Psoas muscle (tissue), 8 donors: Measurements from ENCODE around the gene GABBR2. TPM values are rescaled to one million over a fixed set of nuclear protein-coding genes. Genes with fewer than 3 reads are reported as not detected.

Experiments
- ATAC-seq, 4 donors: fragments of 200-7000 bp; cut with Tn5 transposase; one replicate each; pipeline ENCODE4 v1.9.1; 2020; ENCODE audit warnings: moderate library complexity in 3 of 4, mild to moderate bottlenecking in 2 of 4
- DNase-seq, 2 donors: peaks; one replicate each; pipeline ENCODE4 v3.0.0-alpha.2; 2020
- H3K27ac ChIP-seq: fragments of 200-600 bp; one replicate; pipeline ENCODE4 v1.8.0; 2022
- H3K27me3 ChIP-seq, 3 donors: fragments of 200-600 bp in 1 of 3; one replicate each; pipeline versions ENCODE4 v1.6.1 to v1.8.0; 2013 to 2022; ENCODE audit warnings: low read length in 2 of 3, mild to moderate bottlenecking in 2 of 3, moderate library complexity in 1 of 3; ENCODE audit not compliant: insufficient read depth in 3 of 3
- H3K36me3 ChIP-seq, 2 donors: fragments of 200-600 bp in 1 of 2; one replicate each; pipeline versions ENCODE4 v1.6.1 to v1.8.0; 2013 to 2022; ENCODE audit warnings: low read depth in 1 of 2, mild to moderate bottlenecking in 1 of 2, moderate library complexity in 1 of 2; ENCODE audit not compliant: insufficient read depth in 1 of 2
- H3K4me1 ChIP-seq: fragments of 200-600 bp; one replicate; pipeline ENCODE4 v1.8.0; 2022
- H3K4me3 ChIP-seq: fragments of 200-600 bp; one replicate; pipeline ENCODE4 v1.8.0; 2022; ENCODE audit warnings: mild to moderate bottlenecking
- H3K9me3 ChIP-seq: fragments of 200-600 bp; one replicate; pipeline ENCODE4 v1.8.0; 2022
- CTCF ChIP-seq: fragments of 200-600 bp; IDR thresholded peaks from one replicate; pipeline ENCODE4 v1.8.0; 2022; ENCODE audit warnings: antibody characterized with exemption
- WGBS, 3 donors: extraction: QIAGEN DNeasy Blood & Tissue Kit; methylation state at CpG; one replicate each; pipeline versions ENCODE4 v1.1.6 to v1.1.7; 2013; 5-methylcytosine and 5-hydroxymethylcytosine counted together
- intact Hi-C, 2 donors: fragments of 100-400 bp; cut with DNase I; formaldehyde crosslinking; loops; one replicate each; pipeline versions ENCODE4 v1.11.0 to v1.14.2; 2022
- polyA plus RNA-seq, 3 donors: library from polyadenylated mRNA; stranded (reverse); fragments of 200-250 nt; gene quantifications; one replicate each; pipeline ENCODE4 v1.2.3, GENCODE V29; 2013
- total RNA-seq, 4 donors: library from RNA; stranded (reverse); fragmentation: NEBNext Ultra II Directional in 2 of 4; extraction: Animal tissue kit (Norgen Biotek cat#: 25700) in 2 of 4; gene quantifications; one replicate each; pipeline versions ENCODE4 v1.2.1 to v1.2.4, GENCODE V29; 2021 to 2023
- donor health status: healthy with polysubstance abuse.
- donor health status: DM: no; HTN: no; CAD: no; lungs with moderate emphysema.
- donor health status: Bipolar disorder and iron deficiency.
- donor health status: healthy.
- donor health status: DM: yes; HTN: yes; CAD: no.
- donor health status: DM: no; HTN: no; CAD: no.
- donor health status: DM: no; HTN: no; CAD: no.
- donor health status: DM: yes; HTN: yes; CAD: no.

Gene GABBR2
- total and polyA plus RNA-seq, 7 donors = 0.08 to 0.66 (median 0.38) TPM

- Histone ChIP-seq H3K36me3 (no peaks in the 10 kb centered on the region), H3K4me3 (no peak overlapping the region), H3K27me3 (no peaks in the 10 kb centered on the region), H3K4me1 (no peaks in the 10 kb centered on the region), H3K27ac (no peak overlapping the region), H3K9me3 (no peaks in the 10 kb centered on the region)
- no peak for ATAC-seq
- TF ChIP-seq CTCF = no peak
- 69 to 83% (median 71%) methylated on average over 6 of the region's 6 CpGs for WGBS, 3 donors
- no peak for DNase-seq
- intact Hi-C loops = no loop called here
These were observed 54.5 kb downstream of the GABBR2 start for GRCh38 chr9:98654247-98654646.

GRCh38 chr9:98652741-98653140 is 56.0 kb downstream of the GABBR2 start:
- Histone ChIP-seq H3K36me3 (no peaks in the 10 kb centered on the region), H3K4me1 (no peaks in the 10 kb centered on the region), H3K27me3 (no peaks in the 10 kb centered on the region), H3K9me3 (no peaks in the 10 kb centered on the region), H3K27ac (no peak overlapping the region), H3K4me3 (no peak overlapping the region)
- WGBS, 3 donors = 65 to 81% (median 79%) methylated on average over 2 of the region's 2 CpGs
- intact Hi-C loops = no loop called here
- TF ChIP-seq CTCF = no peak
- no peak for DNase-seq
- ATAC-seq = no peak

GRCh38 chr9:98652302-98652701 is 56.4 kb downstream of the GABBR2 start:
- Histone ChIP-seq H3K27ac (no peak overlapping the region), H3K36me3 (no peaks in the 10 kb centered on the region), H3K4me3 (no peak overlapping the region), H3K27me3 (no peaks in the 10 kb centered on the region), H3K4me1 (no peaks in the 10 kb centered on the region), H3K9me3 (no peaks in the 10 kb centered on the region)
- intact Hi-C loops = no loop called here
- ATAC-seq (no peak), DNase-seq (no peak)
- TF ChIP-seq CTCF = no peak
- WGBS, 3 donors = 85 to 87% (median 85%) methylated on average over 3 of the region's 3 CpGs

- Histone ChIP-seq H3K27ac (no peak overlapping the region), H3K4me3 (no peak overlapping the region), H3K36me3 (no peaks in the 10 kb centered on the region), H3K27me3 (no peaks in the 10 kb centered on the region), H3K4me1 (no peaks in the 10 kb centered on the region), H3K9me3 (no peaks in the 10 kb centered on the region)
- DNase-seq (no peak), ATAC-seq (no peak)
- no peak for TF ChIP-seq CTCF
- WGBS, 3 donors = 87 to 93% (median 88%) methylated on average over 10 of the region's 10 CpGs
- intact Hi-C loops = no loop called here
These were observed 61.5 kb downstream of the GABBR2 start for GRCh38 chr9:98647236-98647635.

- Histone ChIP-seq H3K9me3 (no peaks in the 10 kb centered on the region), H3K4me1 (no peaks in the 10 kb centered on the region), H3K4me3 (no peak overlapping the region), H3K27ac (no peak overlapping the region), H3K36me3 (no peaks in the 10 kb centered on the region), H3K27me3 (peaks cover 0 to 6% (median 0%) of the 10 kb centered on the region in 3 donors)
- TF ChIP-seq CTCF = no peak
- ATAC-seq (no peak), DNase-seq (no peak)
- 89 to 92% (median 90%) methylated on average over 4 of the region's 4 CpGs for WGBS, 3 donors
- intact Hi-C loops = no loop called here
These were observed 64.7 kb downstream of the GABBR2 start for GRCh38 chr9:98644011-98644410.
